HepG2 (cell line): ENCODE data around the gene C5. TPM values are rescaled to one million over a fixed set of nuclear protein-coding genes. Genes with fewer than 3 reads are reported as not detected.

Experiments
- CHD2 ChIP-seq: IDR thresholded peaks from 2 replicates; pipeline ENCODE4 v1.6.1; 2011; ENCODE audit warnings: low read depth, low read length, improper control_type of control experiment
- KDM5B ChIP-seq: sonication (generic); formaldehyde crosslinking; IDR thresholded peaks from 2 replicates; pipeline ENCODE4 v1.4.0; 2020; ENCODE audit warnings: missing genetic modification reagents, mild to moderate bottlenecking, borderline replicate concordance
- NR2F6 ChIP-seq, 2 experiments: IDR thresholded peaks; 2 replicates each; pipeline ENCODE4 v1.6.1; 2016; ENCODE audit warnings: antibody characterized with exemption in 1 of 2, mild to moderate bottlenecking in 1 of 2
- RFX1 ChIP-seq: fragments of 450-650 bp; IDR thresholded peaks from 2 replicates; pipeline ENCODE4 v1.6.1; 2017
- TBX2 ChIP-seq: sonication (generic); formaldehyde crosslinking; IDR thresholded peaks from 2 replicates; pipeline ENCODE4 v1.5.0; 2020; ENCODE audit warnings: missing genetic modification reagents, mild to moderate bottlenecking, borderline replicate concordance
- YEATS2 ChIP-seq: sonication (generic); formaldehyde crosslinking; IDR thresholded peaks from 2 replicates; pipeline ENCODE4 v1.4.0; 2020; ENCODE audit warnings: missing genetic modification reagents, borderline replicate concordance
- ZBTB38 ChIP-seq: sonication (generic); formaldehyde crosslinking; IDR thresholded peaks from 2 replicates; pipeline ENCODE4 v1.5.1; 2020; ENCODE audit warnings: mild to moderate bottlenecking, missing genetic modification reagents
- ZNF34 ChIP-seq: sonication (generic); formaldehyde crosslinking; IDR thresholded peaks from 2 replicates; pipeline ENCODE4 v1.4.0; 2020; ENCODE audit warnings: mild to moderate bottlenecking, missing genetic modification reagents, borderline replicate concordance
- ZNF468 ChIP-seq: sonication (generic); formaldehyde crosslinking; IDR thresholded peaks from 2 replicates; pipeline ENCODE4 v1.8.0; 2022; ENCODE audit warnings: mild to moderate bottlenecking, moderate library complexity, missing genetic modification reagents
- polyA plus RNA-seq, 8 experiments: library from polyadenylated mRNA; depleted of rRNA in 3 of 8; stranded (reverse) in 7 of 8; unstranded in 1 of 8; fragments of >200 nt; fragmentation: Illumina TruSeq in 4 of 8; extraction: Trizol in 4 of 8; gene quantifications; 2 replicates each; pipeline versions ENCODE4 v1.2.1 to v1.2.3, GENCODE V29; 2011 to 2016; ENCODE audit warnings: low read depth in 4 of 8, missing spikeins in 1 of 8, mixed read lengths in 1 of 8; ENCODE audit not compliant: insufficient read depth in 1 of 8
- total RNA-seq, 5 experiments: library from RNA; depleted of rRNA; stranded (reverse); fragments of >200 nt; fragmentation: Illumina TruSeq; extraction: Trizol; gene quantifications; 2 replicates each; pipeline ENCODE4 v1.2.3, GENCODE V29; 2016; ENCODE audit warnings: low read depth in 1 of 5
- TF ChIP-seq, protein P1 (sequence below): sonication (generic); formaldehyde crosslinking; IDR thresholded peaks from 2 replicates; pipeline ENCODE4 v1.4.0; 2020; ENCODE audit warnings: missing genetic modification reagents
- TF ChIP-seq, protein P2 (sequence below): sonication (generic); formaldehyde crosslinking; IDR thresholded peaks from 2 replicates; pipeline ENCODE4 v1.8.0; 2023; ENCODE audit warnings: mild to moderate bottlenecking, missing genetic modification reagents
- TF ChIP-seq, protein P3 (sequence below): sonication (generic); formaldehyde crosslinking; conservative IDR thresholded peaks from 2 replicates; pipeline ENCODE4 v1.5.0; 2020; ENCODE audit warnings: missing genetic modification reagents
- TF ChIP-seq, protein P4 (sequence below): sonication (generic); IDR thresholded peaks from 2 replicates; pipeline ENCODE4 v1.6.1; 2016; ENCODE audit warnings: low read depth, borderline replicate concordance
- TF ChIP-seq, protein P5 (sequence below): sonication (generic); formaldehyde crosslinking; IDR thresholded peaks from 2 replicates; pipeline ENCODE4 v1.8.0; 2022; ENCODE audit warnings: mild to moderate bottlenecking, missing genetic modification reagents, moderate library complexity
- TF ChIP-seq, protein P6 (sequence below): sonication (generic); formaldehyde crosslinking; conservative IDR thresholded peaks from 2 replicates; pipeline ENCODE4 v1.8.0; 2022; ENCODE audit warnings: low read depth, missing genetic modification reagents
- TF ChIP-seq, protein P7 (sequence below): sonication (generic); formaldehyde crosslinking; IDR thresholded peaks from 2 replicates; pipeline ENCODE4 v1.4.0; 2020; ENCODE audit warnings: mild to moderate bottlenecking, missing genetic modification reagents
- TF ChIP-seq, protein P8 (sequence below): sonication (generic); formaldehyde crosslinking; IDR thresholded peaks from 2 replicates; pipeline ENCODE4 v1.4.0; 2020; ENCODE audit warnings: mild to moderate bottlenecking, missing genetic modification reagents

C5 gene
- total and polyA plus RNA-seq, 2 of the 13 experiments (the other 11 are each of a cell fraction or from before 2014, with no cell fraction given) = 57.6 to 192 TPM

DNA sequence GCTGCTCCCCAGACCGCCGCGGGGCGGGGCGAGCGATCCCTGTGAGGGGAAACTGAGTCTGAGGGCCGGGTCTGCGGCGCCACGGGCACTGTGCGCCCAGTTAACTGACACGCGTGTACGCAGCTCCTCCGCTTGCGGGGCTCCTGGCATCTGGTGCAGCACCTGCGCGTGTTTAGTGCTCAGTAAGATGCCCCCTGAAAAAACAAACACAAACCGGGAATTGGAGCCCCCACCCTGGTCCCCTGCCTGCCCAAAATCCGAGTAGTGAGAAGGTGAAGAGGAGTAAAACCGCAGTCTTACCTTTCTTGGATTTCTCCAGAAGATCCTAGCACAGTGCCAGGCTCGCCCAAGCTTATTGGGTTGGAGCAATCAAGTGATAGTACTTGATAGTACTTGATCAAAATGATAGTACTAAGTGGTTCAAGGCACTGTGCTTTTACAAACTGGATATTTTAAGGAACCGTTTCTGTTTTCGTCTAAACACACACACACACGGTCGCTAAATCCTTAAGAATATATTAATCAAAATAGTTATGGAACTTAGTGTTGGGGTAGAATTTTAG lies 120.8 kb downstream of the C5 start (continued):
- TF ChIP-seq, protein P1, sequence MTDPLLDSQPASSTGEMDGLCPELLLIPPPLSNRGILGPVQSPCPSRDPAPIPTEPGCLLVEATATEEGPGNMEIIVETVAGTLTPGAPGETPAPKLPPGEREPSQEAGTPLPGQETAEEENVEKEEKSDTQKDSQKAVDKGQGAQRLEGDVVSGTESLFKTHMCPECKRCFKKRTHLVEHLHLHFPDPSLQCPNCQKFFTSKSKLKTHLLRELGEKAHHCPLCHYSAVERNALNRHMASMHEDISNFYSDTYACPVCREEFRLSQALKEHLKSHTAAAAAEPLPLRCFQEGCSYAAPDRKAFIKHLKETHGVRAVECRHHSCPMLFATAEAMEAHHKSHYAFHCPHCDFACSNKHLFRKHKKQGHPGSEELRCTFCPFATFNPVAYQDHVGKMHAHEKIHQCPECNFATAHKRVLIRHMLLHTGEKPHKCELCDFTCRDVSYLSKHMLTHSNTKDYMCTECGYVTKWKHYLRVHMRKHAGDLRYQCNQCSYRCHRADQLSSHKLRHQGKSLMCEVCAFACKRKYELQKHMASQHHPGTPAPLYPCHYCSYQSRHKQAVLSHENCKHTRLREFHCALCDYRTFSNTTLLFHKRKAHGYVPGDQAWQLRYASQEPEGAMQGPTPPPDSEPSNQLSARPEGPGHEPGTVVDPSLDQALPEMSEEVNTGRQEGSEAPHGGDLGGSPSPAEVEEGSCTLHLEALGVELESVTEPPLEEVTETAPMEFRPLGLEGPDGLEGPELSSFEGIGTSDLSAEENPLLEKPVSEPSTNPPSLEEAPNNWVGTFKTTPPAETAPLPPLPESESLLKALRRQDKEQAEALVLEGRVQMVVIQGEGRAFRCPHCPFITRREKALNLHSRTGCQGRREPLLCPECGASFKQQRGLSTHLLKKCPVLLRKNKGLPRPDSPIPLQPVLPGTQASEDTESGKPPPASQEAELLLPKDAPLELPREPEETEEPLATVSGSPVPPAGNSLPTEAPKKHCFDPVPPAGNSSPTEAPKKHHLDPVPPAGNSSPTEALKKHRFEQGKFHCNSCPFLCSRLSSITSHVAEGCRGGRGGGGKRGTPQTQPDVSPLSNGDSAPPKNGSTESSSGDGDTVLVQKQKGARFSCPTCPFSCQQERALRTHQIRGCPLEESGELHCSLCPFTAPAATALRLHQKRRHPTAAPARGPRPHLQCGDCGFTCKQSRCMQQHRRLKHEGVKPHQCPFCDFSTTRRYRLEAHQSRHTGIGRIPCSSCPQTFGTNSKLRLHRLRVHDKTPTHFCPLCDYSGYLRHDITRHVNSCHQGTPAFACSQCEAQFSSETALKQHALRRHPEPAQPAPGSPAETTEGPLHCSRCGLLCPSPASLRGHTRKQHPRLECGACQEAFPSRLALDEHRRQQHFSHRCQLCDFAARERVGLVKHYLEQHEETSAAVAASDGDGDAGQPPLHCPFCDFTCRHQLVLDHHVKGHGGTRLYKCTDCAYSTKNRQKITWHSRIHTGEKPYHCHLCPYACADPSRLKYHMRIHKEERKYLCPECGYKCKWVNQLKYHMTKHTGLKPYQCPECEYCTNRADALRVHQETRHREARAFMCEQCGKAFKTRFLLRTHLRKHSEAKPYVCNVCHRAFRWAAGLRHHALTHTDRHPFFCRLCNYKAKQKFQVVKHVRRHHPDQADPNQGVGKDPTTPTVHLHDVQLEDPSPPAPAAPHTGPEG (CRISPR knock-in tag) = no peak
- TF ChIP-seq, protein P2, sequence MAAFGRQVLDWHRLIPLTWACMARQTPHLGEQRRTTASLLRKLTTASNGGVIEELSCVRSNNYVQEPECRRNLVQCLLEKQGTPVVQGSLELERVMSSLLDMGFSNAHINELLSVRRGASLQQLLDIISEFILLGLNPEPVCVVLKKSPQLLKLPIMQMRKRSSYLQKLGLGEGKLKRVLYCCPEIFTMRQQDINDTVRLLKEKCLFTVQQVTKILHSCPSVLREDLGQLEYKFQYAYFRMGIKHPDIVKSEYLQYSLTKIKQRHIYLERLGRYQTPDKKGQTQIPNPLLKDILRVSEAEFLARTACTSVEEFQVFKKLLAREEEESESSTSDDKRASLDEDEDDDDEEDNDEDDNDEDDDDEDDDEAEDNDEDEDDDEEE (CRISPR knock-in tag) = no peak
- TF ChIP-seq, protein P3, sequence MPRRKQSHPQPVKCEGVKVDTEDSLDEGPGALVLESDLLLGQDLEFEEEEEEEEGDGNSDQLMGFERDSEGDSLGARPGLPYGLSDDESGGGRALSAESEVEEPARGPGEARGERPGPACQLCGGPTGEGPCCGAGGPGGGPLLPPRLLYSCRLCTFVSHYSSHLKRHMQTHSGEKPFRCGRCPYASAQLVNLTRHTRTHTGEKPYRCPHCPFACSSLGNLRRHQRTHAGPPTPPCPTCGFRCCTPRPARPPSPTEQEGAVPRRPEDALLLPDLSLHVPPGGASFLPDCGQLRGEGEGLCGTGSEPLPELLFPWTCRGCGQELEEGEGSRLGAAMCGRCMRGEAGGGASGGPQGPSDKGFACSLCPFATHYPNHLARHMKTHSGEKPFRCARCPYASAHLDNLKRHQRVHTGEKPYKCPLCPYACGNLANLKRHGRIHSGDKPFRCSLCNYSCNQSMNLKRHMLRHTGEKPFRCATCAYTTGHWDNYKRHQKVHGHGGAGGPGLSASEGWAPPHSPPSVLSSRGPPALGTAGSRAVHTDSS (CRISPR knock-in tag) = no peak
- TF ChIP-seq ZNF468 (CRISPR knock-in tag) (no peak), KDM5B (0 out of 2 replicates have a peak, but pooled peaks have one; percentile 6), ZNF34 (no peak), CHD2 (no peak), RFX1 (no peak), NR2F6 (IDR thresholded peaks at IDR 0.05) (no peak), NR2F6 (CRISPR knock-in tag; IDR thresholded peaks at IDR 0.05) (no peak), YEATS2 (CRISPR knock-in tag) (no peak), ZBTB38 (CRISPR knock-in tag) (peak; percentile 80; the same call in 1 of the 2 replicates), TBX2 (CRISPR knock-in tag) (no peak)
- TF ChIP-seq, protein P4, sequence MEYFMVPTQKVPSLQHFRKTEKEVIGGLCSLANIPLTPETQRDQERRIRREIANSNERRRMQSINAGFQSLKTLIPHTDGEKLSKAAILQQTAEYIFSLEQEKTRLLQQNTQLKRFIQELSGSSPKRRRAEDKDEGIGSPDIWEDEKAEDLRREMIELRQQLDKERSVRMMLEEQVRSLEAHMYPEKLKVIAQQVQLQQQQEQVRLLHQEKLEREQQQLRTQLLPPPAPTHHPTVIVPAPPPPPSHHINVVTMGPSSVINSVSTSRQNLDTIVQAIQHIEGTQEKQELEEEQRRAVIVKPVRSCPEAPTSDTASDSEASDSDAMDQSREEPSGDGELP = no peak
- TF ChIP-seq, protein P5, sequence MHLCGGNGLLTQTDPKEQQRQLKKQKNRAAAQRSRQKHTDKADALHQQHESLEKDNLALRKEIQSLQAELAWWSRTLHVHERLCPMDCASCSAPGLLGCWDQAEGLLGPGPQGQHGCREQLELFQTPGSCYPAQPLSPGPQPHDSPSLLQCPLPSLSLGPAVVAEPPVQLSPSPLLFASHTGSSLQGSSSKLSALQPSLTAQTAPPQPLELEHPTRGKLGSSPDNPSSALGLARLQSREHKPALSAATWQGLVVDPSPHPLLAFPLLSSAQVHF (CRISPR knock-in tag) = no peak
- TF ChIP-seq, protein P6, sequence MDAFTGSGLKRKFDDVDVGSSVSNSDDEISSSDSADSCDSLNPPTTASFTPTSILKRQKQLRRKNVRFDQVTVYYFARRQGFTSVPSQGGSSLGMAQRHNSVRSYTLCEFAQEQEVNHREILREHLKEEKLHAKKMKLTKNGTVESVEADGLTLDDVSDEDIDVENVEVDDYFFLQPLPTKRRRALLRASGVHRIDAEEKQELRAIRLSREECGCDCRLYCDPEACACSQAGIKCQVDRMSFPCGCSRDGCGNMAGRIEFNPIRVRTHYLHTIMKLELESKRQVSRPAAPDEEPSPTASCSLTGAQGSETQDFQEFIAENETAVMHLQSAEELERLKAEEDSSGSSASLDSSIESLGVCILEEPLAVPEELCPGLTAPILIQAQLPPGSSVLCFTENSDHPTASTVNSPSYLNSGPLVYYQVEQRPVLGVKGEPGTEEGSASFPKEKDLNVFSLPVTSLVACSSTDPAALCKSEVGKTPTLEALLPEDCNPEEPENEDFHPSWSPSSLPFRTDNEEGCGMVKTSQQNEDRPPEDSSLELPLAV (CRISPR knock-in tag) = no peak
- TF ChIP-seq, protein P7, sequence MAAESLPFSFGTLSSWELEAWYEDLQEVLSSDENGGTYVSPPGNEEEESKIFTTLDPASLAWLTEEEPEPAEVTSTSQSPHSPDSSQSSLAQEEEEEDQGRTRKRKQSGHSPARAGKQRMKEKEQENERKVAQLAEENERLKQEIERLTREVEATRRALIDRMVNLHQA = no peak
- TF ChIP-seq, protein P8, sequence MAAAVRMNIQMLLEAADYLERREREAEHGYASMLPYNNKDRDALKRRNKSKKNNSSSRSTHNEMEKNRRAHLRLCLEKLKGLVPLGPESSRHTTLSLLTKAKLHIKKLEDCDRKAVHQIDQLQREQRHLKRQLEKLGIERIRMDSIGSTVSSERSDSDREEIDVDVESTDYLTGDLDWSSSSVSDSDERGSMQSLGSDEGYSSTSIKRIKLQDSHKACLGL (CRISPR knock-in tag) = no peak; the same call in 1 of the 2 replicates
